Measurements from ENCODE around the gene MYO18B. TPM values are rescaled to one million over a fixed set of nuclear protein-coding genes. Genes with fewer than 3 reads are reported as not detected.

Gene MYO18B
- total RNA-seq, 1 donor from 2014 or later, result 12.0 TPM

DNA sequence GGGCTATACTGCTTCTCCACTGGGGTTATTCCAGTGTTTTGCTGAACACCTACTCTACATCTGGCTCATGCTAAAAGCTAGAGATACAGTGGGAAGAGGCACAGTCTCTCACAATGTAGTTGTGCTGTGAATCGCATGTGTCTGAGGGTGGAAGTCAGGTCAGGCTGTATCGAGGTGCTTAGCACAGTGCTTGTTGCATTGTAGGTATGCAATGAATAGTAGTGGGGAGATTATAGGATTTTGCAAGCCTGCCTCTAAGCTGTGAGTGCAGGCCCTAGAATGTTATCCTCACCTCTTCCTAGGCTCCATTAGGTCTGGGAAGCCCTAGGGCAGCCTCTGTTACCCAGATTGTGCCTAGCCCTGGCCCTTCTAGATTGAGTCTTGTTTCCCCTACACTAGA lies 37.4 kb downstream of the MYO18B start:
- H3K9me3 ChIP-seq, result no peaks in the 10 kb centered on the region
- no peaks in the 10 kb centered on the region for H3K4me1 ChIP-seq
- H3K27ac ChIP-seq, result no peak overlapping the region
- intact Hi-C loops (cut with DNase I), result no loop called here
- DNase-seq (ENCODE audit: low spot score in 2 of 2), result no peak
- no peak overlapping the region for H3K4me3 ChIP-seq
- TF ChIP-seq, protein P1, sequence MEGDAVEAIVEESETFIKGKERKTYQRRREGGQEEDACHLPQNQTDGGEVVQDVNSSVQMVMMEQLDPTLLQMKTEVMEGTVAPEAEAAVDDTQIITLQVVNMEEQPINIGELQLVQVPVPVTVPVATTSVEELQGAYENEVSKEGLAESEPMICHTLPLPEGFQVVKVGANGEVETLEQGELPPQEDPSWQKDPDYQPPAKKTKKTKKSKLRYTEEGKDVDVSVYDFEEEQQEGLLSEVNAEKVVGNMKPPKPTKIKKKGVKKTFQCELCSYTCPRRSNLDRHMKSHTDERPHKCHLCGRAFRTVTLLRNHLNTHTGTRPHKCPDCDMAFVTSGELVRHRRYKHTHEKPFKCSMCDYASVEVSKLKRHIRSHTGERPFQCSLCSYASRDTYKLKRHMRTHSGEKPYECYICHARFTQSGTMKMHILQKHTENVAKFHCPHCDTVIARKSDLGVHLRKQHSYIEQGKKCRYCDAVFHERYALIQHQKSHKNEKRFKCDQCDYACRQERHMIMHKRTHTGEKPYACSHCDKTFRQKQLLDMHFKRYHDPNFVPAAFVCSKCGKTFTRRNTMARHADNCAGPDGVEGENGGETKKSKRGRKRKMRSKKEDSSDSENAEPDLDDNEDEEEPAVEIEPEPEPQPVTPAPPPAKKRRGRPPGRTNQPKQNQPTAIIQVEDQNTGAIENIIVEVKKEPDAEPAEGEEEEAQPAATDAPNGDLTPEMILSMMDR (IDR thresholded peaks at IDR 0.05), result no peak
- H3K36me3 ChIP-seq, result peaks cover 10 to 53% of the 10 kb centered on the region in 2 donors
- H3K27me3 ChIP-seq, result no peaks in the 10 kb centered on the region

DNA sequence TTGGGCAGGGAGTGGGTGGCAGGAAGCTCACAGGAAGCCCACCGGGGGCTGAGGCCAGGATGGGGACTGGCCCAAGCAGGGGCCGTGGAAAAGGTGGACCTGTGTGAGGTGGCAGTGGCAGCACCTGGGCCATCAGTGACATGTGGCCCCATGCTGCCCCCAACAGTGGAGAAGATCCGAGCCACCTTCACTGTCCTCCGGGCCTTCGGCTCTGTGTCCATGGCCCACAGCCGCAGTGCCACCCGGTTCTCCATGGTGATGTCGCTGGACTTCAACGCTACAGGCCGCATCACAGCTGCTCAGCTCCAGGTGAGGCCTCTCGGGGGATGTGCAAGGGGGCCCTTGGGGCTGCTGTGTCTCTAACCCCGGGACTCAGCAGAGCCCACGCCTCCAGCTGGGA lies 37.9 kb downstream of the MYO18B start:
- H3K36me3 ChIP-seq, result peaks cover 10 to 55% of the 10 kb centered on the region in 2 donors

GRCh38 chr22:25780673-25781072 lies 38.7 kb downstream of the MYO18B start:
- DNase-seq (ENCODE audit: low spot score in 2 of 2), result no peak
- Histone ChIP-seq H3K4me3 (no peak overlapping the region), H3K9me3 (no peaks in the 10 kb centered on the region), H3K36me3 (peaks cover 10 to 62% of the 10 kb centered on the region in 2 donors), H3K4me1 (no peaks in the 10 kb centered on the region), H3K27ac (no peak overlapping the region), H3K27me3 (no peaks in the 10 kb centered on the region)
- intact Hi-C loops (cut with DNase I), result no loop called here
- TF ChIP-seq, protein P1 (IDR thresholded peaks at IDR 0.05), result no peak

More for the DNA sequence above, 37.9 kb downstream of the MYO18B start:
- no peak overlapping the region for H3K4me3 ChIP-seq
- intact Hi-C loops (cut with DNase I), result no loop called here
- no peaks in the 10 kb centered on the region for H3K27me3 ChIP-seq
- H3K27ac ChIP-seq, result no peak overlapping the region
- no peaks in the 10 kb centered on the region for H3K4me1 ChIP-seq
- no peak for DNase-seq (ENCODE audit: low spot score in 2 of 2)
- TF ChIP-seq, protein P1 (IDR thresholded peaks at IDR 0.05), result no peak
- H3K9me3 ChIP-seq, result no peaks in the 10 kb centered on the region

DNA sequence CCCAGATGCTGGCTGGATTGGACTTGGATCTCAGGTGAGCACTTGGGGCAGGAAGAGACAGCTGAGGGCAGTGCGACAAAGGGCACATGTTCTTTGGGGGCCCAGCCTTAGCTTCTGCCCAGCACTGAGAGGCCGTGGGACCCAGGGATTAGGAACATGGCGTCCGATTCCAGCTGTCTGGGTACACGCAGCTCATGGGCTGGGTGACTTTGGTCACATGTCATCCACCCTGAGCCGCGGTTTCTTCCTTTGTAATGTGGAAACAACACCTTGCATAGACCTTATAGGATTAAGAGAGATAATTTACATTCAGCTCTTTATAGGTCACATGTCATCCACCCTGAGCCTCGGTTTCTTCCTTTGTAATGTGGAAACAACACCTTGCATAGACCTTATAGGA lies 39.8 kb downstream of the MYO18B start:
- Histone ChIP-seq H3K27ac (no peak overlapping the region), H3K4me1 (no peaks in the 10 kb centered on the region), H3K27me3 (no peaks in the 10 kb centered on the region), H3K36me3 (peaks cover 10 to 64% of the 10 kb centered on the region in 2 donors), H3K4me3 (no peak overlapping the region), H3K9me3 (no peaks in the 10 kb centered on the region)
- intact Hi-C loops (cut with DNase I), result no loop called here
- no peak for DNase-seq (ENCODE audit: low spot score in 2 of 2)
- TF ChIP-seq, protein P1 (IDR thresholded peaks at IDR 0.05), result no peak

DNA sequence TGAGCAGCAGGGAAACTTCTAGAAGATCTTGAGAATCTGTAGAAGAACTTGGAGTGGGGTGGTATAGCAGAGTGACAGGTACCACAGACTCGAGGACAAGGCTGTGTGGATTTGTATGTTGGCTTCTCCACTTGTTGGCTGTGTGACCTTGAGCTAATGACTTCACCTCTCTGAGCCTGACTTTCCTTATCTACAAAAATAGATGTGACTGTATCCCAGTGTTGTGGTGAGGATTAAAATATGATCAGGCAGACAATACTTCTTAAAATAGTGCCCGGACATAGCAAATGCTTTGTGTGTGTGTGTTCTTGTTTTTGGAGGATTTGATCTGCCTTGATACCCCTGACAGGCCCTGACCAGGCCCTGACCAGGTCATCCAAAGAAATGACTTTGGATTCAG lies 40.8 kb downstream of the MYO18B start:
- DNase-seq (ENCODE audit: low spot score in 2 of 2), result no peak
- H3K36me3 ChIP-seq, result peaks cover 10 to 55% of the 10 kb centered on the region in 2 donors
- no peaks in the 10 kb centered on the region for H3K4me1 ChIP-seq
- intact Hi-C loops (cut with DNase I), result no loop called here
- no peak overlapping the region for H3K4me3 ChIP-seq
- no peak overlapping the region for H3K27ac ChIP-seq
- H3K27me3 ChIP-seq, result no peaks in the 10 kb centered on the region
- H3K9me3 ChIP-seq, result no peaks in the 10 kb centered on the region
- TF ChIP-seq, protein P1 (IDR thresholded peaks at IDR 0.05), result no peak

GRCh38 chr22:25783856-25784255 lies 41.9 kb downstream of the MYO18B start:
- TF ChIP-seq, protein P1 (IDR thresholded peaks at IDR 0.05), result no peak

More at GRCh38 chr22:25783856-25784255, 41.9 kb downstream of the MYO18B start:
- Histone ChIP-seq H3K4me3 (no peak overlapping the region), H3K4me1 (no peaks in the 10 kb centered on the region), H3K27ac (no peak overlapping the region), H3K27me3 (no peaks in the 10 kb centered on the region), H3K9me3 (no peaks in the 10 kb centered on the region), H3K36me3 (peaks cover 7 to 48% of the 10 kb centered on the region in 2 donors)
- no peak for DNase-seq (ENCODE audit: low spot score in 2 of 2)
- intact Hi-C loops (cut with DNase I), result no loop called here

All from ascending aorta (tissue), 2 donors.